ENCODE measurements around the gene PTPRN2.

- no peak for TF ChIP-seq GATA2 (IDR thresholded peaks at IDR 0.05; ENCODE audit: low read depth, low read length)
- TF ChIP-seq GATA3 (IDR thresholded peaks at IDR 0.05; ENCODE audit: low read depth, low read length), result no peak
These were observed 446.9 kb downstream of the PTPRN2 start for GRCh38 chr7:158140538-158141220.

All from SH-SY5Y (cell line).